Measurements from ENCODE around the gene VMP1. TPM values are rescaled to one million over a fixed set of nuclear protein-coding genes. Genes with fewer than 3 reads are reported as not detected.

The VMP1 gene
- total and polyA plus RNA-seq, 2 of the 4 experiments (the other 2 are of a cell fraction) = 89.8 to 197 TPM

DNA sequence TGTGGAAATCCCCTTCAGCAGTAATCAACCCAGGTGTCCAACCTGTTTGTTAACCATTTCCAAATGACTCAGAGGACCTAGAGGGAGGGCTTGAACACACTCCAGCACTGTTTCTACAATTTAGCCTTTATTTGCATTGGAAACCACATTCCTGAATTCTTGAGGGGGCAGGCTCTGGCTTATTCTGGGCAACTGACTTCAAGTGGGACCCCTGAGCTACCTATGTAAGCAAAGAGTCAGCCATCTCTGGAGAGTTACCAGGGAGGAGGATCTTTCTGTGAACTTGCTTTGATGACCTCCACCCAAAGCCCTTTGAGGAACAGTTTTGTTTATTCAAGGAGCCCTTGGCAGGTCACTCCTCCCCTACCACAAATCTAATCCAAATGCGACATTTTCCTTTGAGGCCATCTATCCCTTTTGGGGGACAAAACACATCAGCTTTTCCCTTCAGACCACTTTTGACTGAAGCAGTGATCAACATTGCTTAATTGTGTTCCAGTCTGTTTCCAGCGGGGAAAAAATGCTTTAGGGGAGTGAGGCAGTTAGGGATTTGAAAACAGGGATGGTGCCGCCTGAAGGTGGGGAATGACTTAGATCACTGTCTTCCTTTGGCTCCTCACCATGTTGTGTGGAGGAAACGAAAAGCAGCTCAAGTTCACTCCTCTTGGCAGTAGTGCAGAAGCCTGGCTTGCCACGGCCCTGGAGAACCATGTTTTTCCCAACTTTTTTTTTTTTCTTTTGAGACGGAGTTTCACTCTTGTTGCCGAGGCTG is 139.1 kb downstream of the VMP1 start:
- peak overlapping the region; percentile 79 for H2BK20ac ChIP-seq (ENCODE audit: low read depth, low read length)
- TF ChIP-seq FOS (IDR thresholded peaks at IDR 0.05; ENCODE audit: low read depth, low read length) (peak; percentile 49; the same call in 1 of the 2 replicates), RAD21 (IDR thresholded peaks at IDR 0.05; ENCODE audit: low read length) (no peak), RCOR1 (IDR thresholded peaks at IDR 0.05; ENCODE audit: insufficient replicate concordance, low read length) (no peak), CEBPB (IDR thresholded peaks at IDR 0.05; ENCODE audit: low read depth, low read length) (peak; percentile 50; the same call in 1 of the 2 replicates), SMC3 (IDR thresholded peaks at IDR 0.05; ENCODE audit: low read depth, low read length) (no peak), POLR2A (IDR thresholded peaks at IDR 0.05; ENCODE audit: low read depth, low read length) (peak; percentile 63), NFE2L2 (IDR thresholded peaks at IDR 0.05; ENCODE audit: low read depth, low read length) (no peak), MAZ (IDR thresholded peaks at IDR 0.05; ENCODE audit: borderline replicate concordance, low read depth, low read length) (no peak), RFX5 (IDR thresholded peaks at IDR 0.05; ENCODE audit: low read depth, low read length) (no peak), MAFK (IDR thresholded peaks at IDR 0.05; ENCODE audit: low read depth, low read length) (no peak), CHD1 (IDR thresholded peaks at IDR 0.05; ENCODE audit: low read depth, low read length) (no peak)
- TF ChIP-seq, protein P1, sequence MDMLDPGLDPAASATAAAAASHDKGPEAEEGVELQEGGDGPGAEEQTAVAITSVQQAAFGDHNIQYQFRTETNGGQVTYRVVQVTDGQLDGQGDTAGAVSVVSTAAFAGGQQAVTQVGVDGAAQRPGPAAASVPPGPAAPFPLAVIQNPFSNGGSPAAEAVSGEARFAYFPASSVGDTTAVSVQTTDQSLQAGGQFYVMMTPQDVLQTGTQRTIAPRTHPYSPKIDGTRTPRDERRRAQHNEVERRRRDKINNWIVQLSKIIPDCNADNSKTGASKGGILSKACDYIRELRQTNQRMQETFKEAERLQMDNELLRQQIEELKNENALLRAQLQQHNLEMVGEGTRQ (IDR thresholded peaks at IDR 0.05; ENCODE audit: low read depth, low read length) = no peak
- TF ChIP-seq, protein P2, sequence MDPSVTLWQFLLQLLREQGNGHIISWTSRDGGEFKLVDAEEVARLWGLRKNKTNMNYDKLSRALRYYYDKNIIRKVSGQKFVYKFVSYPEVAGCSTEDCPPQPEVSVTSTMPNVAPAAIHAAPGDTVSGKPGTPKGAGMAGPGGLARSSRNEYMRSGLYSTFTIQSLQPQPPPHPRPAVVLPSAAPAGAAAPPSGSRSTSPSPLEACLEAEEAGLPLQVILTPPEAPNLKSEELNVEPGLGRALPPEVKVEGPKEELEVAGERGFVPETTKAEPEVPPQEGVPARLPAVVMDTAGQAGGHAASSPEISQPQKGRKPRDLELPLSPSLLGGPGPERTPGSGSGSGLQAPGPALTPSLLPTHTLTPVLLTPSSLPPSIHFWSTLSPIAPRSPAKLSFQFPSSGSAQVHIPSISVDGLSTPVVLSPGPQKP (IDR thresholded peaks at IDR 0.05; ENCODE audit: borderline replicate concordance, low read depth, low read length) = no peak
- TF ChIP-seq, protein P3, sequence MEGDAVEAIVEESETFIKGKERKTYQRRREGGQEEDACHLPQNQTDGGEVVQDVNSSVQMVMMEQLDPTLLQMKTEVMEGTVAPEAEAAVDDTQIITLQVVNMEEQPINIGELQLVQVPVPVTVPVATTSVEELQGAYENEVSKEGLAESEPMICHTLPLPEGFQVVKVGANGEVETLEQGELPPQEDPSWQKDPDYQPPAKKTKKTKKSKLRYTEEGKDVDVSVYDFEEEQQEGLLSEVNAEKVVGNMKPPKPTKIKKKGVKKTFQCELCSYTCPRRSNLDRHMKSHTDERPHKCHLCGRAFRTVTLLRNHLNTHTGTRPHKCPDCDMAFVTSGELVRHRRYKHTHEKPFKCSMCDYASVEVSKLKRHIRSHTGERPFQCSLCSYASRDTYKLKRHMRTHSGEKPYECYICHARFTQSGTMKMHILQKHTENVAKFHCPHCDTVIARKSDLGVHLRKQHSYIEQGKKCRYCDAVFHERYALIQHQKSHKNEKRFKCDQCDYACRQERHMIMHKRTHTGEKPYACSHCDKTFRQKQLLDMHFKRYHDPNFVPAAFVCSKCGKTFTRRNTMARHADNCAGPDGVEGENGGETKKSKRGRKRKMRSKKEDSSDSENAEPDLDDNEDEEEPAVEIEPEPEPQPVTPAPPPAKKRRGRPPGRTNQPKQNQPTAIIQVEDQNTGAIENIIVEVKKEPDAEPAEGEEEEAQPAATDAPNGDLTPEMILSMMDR (conservative IDR thresholded peaks at IDR 0.05; ENCODE audit: low read depth, low read length) = no peak

More for the DNA sequence above, 139.1 kb downstream of the VMP1 start:
- in situ Hi-C loops (cut with MboI; ENCODE audit: low sequenced_read_pairs) = no loop called here
- no peaks in the 10 kb centered on the region for H3K27me3 ChIP-seq (ENCODE audit: control insufficient read depth, insufficient read depth, low read length)
- H2AFZ ChIP-seq (replicated peaks; ENCODE audit: low read length, poor library complexity) = peak overlapping the region; percentile 71
- H2BK5ac ChIP-seq (ENCODE audit: low read depth, low read length, poor library complexity, severe bottlenecking) = peak overlapping the region; percentile 79
- peaks cover 11% of the 10 kb centered on the region for H3K9me1 ChIP-seq (ENCODE audit: insufficient read depth, low read length)
- peak overlapping the region; percentile 67 for H4K91ac ChIP-seq (ENCODE audit: insufficient read depth, low read depth, low read length)
- H2BK15ac ChIP-seq (ENCODE audit: low read depth, low read length) = 0 out of 3 replicates have a peak overlapping the region, but pooled peaks have one; percentile 43
- peak overlapping the region; percentile 30 for H3K9ac ChIP-seq (ENCODE audit: low read depth, low read length)
- peaks cover 0 to 9% of the 10 kb centered on the region in 2 experiments; a peak in 2 of 4 replicates for H3K79me1 ChIP-seq (ENCODE audit: low read depth in 1 of 2, low read length in 2 of 2)
- H3K56ac ChIP-seq (ENCODE audit: extremely low read depth, insufficient read depth, low read length) = peak overlapping the region; percentile 55
- intact Hi-C loops (cut with micrococcal nuclease) = no loop called here
- H4K5ac ChIP-seq (ENCODE audit: low read depth, low read length) = peak overlapping the region; percentile 91
- peaks cover 16% of the 10 kb centered on the region for H3K4me1 ChIP-seq (ENCODE audit: control insufficient read depth, insufficient read depth, low read length)
- peak; percentile 94 for DNase-seq
- H3K9me3 ChIP-seq (ENCODE audit: control insufficient read depth, insufficient read depth, low read length) = no peaks in the 10 kb centered on the region
- H4K20me1 ChIP-seq (ENCODE audit: insufficient read depth, low read length) = peaks cover 30% of the 10 kb centered on the region; the same call in 1 of the 2 replicates
- peak overlapping the region; percentile 22 for H3K18ac ChIP-seq (ENCODE audit: low read depth, low read length)
- peak overlapping the region; percentile 90 for H3K27ac ChIP-seq (ENCODE audit: insufficient read depth, low read length)
- no peak overlapping the region for H3K4me3 ChIP-seq (ENCODE audit: insufficient read depth, low read depth, low read length)
- H3K36me3 ChIP-seq (ENCODE audit: control insufficient read depth, insufficient read depth, low read length) = peaks cover 6% of the 10 kb centered on the region
- BruUV-seq (replicated peaks) = no TSS peak
- H3K4ac ChIP-seq (ENCODE audit: low read depth, low read length) = peak overlapping the region; percentile 87
- H2BK120ac ChIP-seq (ENCODE audit: low read depth, low read length) = peak overlapping the region; percentile 97
- peak overlapping the region; percentile 99 for H3K14ac ChIP-seq (replicated peaks; ENCODE audit: low read depth, low read length)
- dilution Hi-C loops (cut with HindIII; ENCODE audit: low sequenced_read_pairs, unreplicated experiment) = no loop called here
- CTCF ChIA-PET = interaction anchor here (1.5 kb wide), 1 partner anchor 13 kb away, joined by 6 read pairs; no protein-coding TSS in a partner anchor
- POLR2A ChIA-PET (ENCODE audit: unreplicated experiment) = interaction anchor here (0.8 to 2.4 kb wide), 5 partner anchors 9 to 98 kb away, joined by 3 to 16 read pairs (median 7); no protein-coding TSS in a partner anchor
- peak overlapping the region; percentile 5 to 95; a peak in 3 of 4 replicates for H4K8ac ChIP-seq (ENCODE audit: low read depth in 2 of 2, low read length in 2 of 2)
- peak overlapping the region; percentile 96 for H2AK5ac ChIP-seq (ENCODE audit: low read depth, low read length)
- H2AK9ac ChIP-seq (replicated peaks; ENCODE audit: low read depth, low read length, poor library complexity) = peak overlapping the region; percentile 57
- WGBS, 2 experiments (ENCODE audit: extremely low coverage in 2 of 2, insufficient read length in 1 of 2) = 5% methylated on average over 3 of the region's 7 CpGs; no CpG with 5 or more reads in 1 of the 2 experiments
- H3K23ac ChIP-seq (ENCODE audit: low read depth, low read length) = peak overlapping the region; percentile 92
- no peak for ATAC-seq (ENCODE audit: low read depth)
- H3K4me2 ChIP-seq (ENCODE audit: low read depth, low read length) = peak overlapping the region; percentile 21

All from IMR-90 (cell line).